Measurements from ENCODE around the gene PAX7. TPM values are rescaled to one million over a fixed set of nuclear protein-coding genes. Genes with fewer than 3 reads are reported as not detected.
"Not testable (repeated sequence)": the region's sequence is repeated elsewhere in the genome, so short reads cannot be mapped to it uniquely, and the experiment has no call there.

The PAX7 gene
- total RNA-seq, 1 donor from 2014 or later = not detected

DNA sequence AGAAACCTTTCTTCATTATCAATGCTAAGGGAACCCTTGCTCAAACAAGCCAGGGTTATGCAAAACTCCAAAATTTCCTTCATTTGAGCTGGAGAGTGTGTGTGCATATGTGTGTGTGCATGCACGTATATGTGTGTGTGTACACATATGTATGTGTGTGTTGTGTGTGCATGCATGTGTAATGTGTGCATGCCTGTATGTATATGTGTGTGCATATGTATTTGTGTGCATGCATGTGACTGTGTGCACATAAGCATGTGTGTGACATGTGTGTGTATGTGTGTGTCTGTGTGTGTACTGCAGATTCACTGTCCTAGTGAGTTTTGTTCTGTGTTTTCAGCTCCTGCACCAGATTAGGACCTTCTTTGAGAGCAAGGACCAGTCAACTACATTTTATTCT, 28.2 kb downstream of the PAX7 start:
- DNase-seq (ENCODE audit: low read depth in 2 of 2) = no peak

DNA sequence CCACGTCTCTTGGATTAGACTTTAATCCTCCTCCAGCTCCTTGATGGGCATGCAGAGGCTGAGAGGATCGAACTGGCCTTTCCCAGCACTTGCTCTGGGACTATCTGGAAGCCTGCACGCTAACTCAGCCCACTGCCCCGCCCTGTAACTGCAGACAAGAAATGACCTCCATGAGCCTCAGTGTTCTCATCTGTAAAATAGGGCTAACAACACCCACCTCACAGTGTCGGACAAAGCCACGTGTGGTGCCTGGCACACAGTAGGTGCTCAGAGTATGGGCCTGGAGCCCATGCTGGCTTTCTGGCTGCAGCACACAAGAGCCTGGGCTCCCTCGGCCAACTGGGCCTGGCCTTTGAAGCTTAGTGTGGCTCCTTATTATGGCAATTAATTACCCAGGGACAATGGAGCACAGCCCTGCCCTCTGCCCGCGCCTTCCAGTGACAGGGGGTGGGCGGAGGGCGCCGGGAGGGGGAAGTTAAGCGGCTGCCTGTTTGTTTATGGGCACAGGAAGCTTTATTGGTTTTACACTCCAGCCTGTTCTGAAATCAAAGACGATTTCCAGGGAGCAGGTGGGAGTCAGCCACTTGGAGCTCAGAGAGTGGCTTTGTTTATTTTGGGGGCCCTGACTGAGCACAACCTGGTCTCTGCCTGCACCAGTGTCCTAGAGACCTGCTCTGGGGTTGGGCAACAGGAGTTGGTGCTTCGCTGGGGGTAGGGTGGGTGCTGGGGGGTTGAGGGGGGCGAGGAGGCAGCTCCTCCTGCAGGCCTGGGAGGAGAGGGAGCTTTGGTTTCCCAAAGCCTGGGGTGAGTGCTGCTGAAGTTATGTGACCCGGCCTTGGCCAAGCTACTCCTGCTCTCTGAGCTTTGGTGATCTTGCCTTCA, 31.0 kb downstream of the PAX7 start:
- DNase-seq (ENCODE audit: low read depth in 2 of 2) = no peak

- no peak for DNase-seq (ENCODE audit: low read depth in 2 of 2)
Measured at GRCh38 chr1:18662286-18662639, 31.6 kb downstream of the PAX7 start.

- DNase-seq (ENCODE audit: low read depth in 2 of 2) = no peak
Measured at GRCh38 chr1:18666317-18666920, 35.8 kb downstream of the PAX7 start.

DNA sequence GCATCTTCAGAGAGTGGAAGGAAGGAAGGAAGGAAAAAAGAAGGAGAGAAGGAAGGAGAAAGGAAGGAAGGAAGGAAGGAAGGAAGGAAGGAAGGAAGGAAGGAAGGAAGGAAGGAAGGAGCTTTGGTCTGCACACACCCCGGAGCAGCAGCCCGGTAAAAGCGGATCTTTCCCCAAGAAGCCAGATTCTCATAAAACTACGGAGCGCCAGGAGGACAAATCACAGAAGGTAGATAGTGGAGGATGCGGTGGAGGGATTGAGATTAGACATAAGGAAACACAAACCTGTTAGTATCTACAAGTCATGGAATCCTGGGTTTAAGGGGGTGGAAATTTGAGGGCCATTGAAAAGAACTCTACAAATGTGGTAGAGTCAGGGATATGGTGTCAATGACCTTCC, 36.7 kb downstream of the PAX7 start:
- DNase-seq (ENCODE audit: low read depth in 2 of 2) = no peak

DNA sequence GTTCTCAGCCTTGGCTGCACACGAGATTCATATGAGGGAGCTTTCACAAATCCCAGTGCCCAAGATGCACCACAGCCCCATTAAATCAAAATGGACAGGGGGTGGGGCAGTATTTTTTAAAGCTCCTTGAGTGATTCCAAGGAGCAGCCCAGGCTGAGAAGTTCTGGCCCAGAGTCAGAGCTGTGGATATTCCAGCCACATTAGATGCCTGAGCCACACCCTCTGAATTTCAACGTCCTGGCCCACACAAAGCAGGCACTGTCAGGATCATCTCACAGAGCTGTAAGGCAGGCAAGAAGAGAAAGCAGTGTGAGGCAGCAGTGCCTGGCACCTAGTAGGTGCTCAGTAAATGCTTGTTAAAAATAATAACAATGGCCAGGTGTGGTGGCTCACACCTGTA, 37.4 kb downstream of the PAX7 start:
- DNase-seq (ENCODE audit: low read depth in 2 of 2) = no peak

- DNase-seq (ENCODE audit: low read depth in 2 of 2) = no peak
Measured at GRCh38 chr1:18668750-18669404, 38.2 kb downstream of the PAX7 start.

DNA sequence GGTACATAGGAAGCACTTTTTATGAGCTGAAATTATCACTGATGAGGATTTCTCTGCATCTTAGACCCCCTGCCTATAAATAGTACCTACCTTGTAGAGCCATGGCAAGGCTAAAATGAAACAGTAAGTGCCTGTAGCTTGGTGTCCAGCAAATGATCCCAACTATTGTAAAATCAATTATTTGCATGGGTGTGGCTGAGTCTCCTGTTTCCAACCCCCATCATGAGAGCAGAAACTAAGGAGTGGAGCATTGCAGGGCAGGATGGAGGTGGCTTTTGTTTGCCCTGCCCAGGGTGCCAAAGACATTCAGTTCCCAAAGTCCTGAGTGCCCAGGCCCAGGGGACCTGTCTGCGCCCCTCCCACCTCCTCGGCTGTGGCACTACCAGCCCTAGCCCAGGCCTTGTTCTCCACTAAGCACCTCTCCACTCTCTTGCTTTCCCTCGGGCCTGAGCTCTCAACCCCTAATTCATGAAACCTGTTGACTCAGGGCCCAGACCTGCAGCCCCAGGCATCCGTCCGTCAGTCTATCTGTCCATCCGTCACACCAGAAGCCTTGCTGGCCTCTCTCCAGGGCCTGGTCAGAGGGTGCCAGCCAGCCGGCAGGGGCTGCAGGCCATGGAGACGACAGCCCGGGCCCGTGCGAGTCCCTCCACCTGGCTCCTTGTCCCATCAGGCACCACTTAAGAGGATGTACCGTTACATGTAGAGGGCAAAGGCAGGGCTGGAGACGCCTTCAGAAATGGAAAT, 39.6 kb downstream of the PAX7 start:
- DNase-seq (ENCODE audit: low read depth in 2 of 2) = no peak

DNA sequence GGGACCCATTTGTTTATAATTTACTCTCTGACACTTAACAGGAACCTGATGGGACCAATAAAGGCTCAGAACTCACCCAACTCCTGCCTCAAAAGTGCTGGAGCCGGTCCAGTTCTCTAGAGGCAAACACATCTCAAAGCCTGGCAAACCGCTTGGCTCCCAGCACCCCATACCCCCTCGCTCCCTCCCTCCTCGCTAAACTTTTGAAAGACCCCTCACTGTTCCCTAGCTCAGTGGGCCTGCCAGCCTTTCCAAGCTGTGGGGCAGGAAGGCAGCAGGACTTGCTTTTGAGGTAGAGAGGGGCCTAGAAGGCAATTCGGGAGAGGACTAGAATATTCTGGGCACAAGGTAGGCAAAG, 40.2 kb downstream of the PAX7 start:
- DNase-seq (ENCODE audit: low read depth in 2 of 2) = no peak

GRCh38 chr1:18673976-18674375, 43.3 kb downstream of the PAX7 start:
- no peak for DNase-seq (ENCODE audit: low read depth in 2 of 2)

- no peak for DNase-seq (ENCODE audit: low read depth in 2 of 2)
Measured at GRCh38 chr1:18676332-18676781, 45.7 kb downstream of the PAX7 start.

GRCh38 chr1:18681423-18681835, 50.8 kb downstream of the PAX7 start:
- DNase-seq (ENCODE audit: low read depth in 2 of 2) = peak in 1 of 2 donors; percentile 15

- no peak for DNase-seq (ENCODE audit: low read depth in 2 of 2)
Measured at GRCh38 chr1:18682375-18682774, 51.7 kb downstream of the PAX7 start.

DNA sequence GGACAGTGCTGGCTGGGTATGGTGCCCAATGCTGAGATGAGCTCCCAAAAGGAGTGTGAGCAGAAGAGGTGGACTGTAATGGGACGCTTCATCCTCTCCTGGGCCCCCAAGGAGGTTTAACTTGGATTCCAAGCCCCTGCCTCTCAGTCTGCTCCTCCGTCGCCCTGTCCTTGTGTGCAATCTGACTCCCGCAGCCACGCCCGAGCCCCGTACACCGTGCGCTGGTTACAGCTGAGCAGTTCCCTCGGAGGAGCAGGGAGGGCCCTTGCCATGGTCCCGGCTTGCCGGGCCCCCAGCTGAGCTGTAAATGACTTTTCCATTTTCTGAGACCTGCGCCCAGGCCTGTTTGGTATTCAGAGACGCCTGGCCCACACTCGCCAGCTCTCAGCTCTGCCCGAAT, 53.7 kb downstream of the PAX7 start:
- DNase-seq (ENCODE audit: low read depth in 2 of 2) = no peak

GRCh38 chr1:18686540-18686939, 55.9 kb downstream of the PAX7 start:
- DNase-seq (ENCODE audit: low read depth in 2 of 2) = no peak

DNA sequence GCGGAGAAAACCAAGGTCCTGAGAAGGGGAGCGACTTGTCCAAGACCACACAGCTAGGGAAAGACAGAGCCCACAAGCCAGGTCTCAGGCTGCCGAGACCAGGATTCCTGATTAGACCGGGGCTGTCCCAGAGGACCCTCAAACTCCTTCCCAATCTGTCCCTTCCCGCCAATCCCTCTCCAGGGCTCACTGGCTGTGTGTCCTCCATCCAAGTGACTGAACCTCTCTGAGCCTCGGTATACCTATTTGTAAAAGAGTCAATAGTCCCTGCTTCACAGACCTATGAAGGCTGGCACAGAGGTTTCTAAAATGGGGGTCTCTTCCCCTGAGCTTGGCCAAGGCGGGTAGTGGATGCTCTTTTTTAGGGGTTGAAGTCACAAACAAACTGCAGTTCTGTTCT, 56.6 kb downstream of the PAX7 start:
- DNase-seq (ENCODE audit: low read depth in 2 of 2) = no peak

DNA sequence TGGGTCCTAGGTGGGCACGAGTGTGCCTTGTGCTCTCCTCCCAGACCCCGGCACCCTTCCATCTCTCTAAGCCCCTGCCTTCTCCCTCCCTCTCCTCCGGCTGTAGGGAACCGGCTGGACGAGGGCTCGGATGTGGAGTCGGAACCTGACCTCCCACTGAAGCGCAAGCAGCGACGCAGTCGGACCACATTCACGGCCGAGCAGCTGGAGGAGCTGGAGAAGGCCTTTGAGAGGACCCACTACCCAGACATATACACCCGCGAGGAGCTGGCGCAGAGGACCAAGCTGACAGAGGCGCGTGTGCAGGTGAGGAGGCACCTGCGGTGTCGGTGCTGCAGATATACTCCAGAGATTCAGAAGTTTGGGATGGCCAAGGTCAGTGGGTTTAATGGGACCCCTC, 61.0 kb downstream of the PAX7 start:
- DNase-seq (ENCODE audit: low read depth in 2 of 2) = no peak

GRCh38 chr1:18693256-18694098, 62.8 kb downstream of the PAX7 start:
- no peak for DNase-seq (ENCODE audit: low read depth in 2 of 2)

DNA sequence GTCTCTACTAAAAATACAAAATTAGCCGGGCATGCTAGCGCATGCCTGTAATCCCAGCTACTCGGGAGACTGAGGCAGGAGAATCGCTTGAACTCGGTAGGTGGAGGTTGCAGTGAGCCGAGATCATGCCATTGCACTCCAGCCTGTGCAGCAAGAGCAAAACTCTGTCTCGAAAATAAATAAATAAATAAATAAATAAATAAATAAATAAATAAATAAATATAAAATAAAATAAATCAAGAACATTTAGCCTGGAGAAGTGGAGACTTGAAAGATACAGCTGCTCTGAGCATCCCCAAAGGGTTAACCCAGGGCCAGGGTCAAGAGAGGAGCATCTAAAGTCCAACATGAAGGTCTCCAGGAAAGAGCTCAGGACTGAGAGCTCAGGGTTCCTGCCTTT, 63.6 kb downstream of the PAX7 start:
- DNase-seq (ENCODE audit: low read depth in 2 of 2) = not testable (repeated sequence)

DNA sequence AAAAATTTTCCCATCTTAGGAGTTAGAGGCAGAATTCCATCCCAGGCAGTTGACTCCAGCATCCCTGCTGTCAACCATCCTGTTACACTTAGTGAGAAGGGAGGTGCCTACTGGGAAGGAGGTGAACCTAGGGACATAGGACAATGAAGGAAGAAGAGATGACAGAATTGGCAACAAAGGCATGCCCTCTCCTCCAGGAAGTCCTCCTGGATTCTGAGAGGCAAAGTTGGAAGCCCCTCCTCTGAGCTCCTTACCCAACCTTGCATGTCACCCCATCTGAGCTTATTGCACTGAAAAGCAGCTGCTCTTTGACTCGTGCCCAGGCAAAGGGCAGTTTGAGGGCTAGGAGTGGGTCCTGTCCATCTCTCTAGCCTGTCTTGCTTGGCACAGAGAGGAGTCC, 66.9 kb downstream of the PAX7 start:
- DNase-seq (ENCODE audit: low read depth in 2 of 2) = no peak

DNA sequence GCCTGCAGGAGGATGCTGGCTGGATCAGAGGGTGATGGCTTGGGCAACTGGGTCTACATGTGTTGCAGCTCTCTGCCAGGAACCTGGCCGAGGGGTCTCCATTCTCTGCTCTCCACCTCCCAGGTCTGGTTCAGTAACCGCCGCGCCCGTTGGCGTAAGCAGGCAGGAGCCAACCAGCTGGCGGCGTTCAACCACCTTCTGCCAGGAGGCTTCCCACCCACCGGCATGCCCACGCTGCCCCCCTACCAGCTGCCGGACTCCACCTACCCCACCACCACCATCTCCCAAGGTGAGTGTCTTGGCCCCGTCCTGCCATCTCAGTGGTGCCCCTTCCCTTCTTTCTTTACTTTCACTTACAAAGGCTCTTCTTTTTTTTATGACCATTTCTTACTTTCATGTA, 69.9 kb downstream of the PAX7 start:
- no peak for DNase-seq (ENCODE audit: low read depth in 2 of 2)

Measured in dermis microvascular lymphatic vessel endothelial cell (primary cell).